Measurements from ENCODE around the gene PALMD.

Gene PALMD

DNA sequence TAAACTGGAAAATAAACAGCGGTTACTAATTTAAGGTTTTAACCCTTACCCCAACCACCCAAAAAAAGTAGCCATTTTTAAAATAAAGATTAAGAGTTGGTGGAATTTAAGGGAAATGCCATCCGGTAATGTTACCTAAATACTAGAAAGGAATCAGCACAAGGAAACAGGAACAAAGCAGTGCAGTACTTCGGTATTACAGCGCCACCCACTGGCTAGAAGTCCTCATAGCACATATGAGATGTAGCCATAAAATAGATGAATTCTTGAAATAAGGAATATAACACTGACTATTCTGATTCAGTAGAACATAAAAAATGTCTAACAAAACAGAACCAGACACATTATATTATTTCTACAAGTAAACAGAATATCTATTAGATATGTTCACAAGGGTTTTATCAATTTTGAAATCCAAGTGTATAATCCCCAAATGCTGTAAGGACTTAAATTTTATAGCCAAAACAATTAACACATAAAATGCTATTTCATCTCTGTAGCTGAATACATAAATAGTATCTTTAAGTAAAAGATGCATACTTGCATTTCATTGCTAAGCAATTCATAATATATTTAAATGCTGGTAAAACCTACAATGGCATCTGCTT, 61.7 kb downstream of the PALMD start:
- H3K36me3 ChIP-seq (ENCODE audit: control insufficient read depth, low read depth, low read length), result peaks cover 3% of the 10 kb centered on the region
- no peaks in the 10 kb centered on the region for H3K4me1 ChIP-seq (ENCODE audit: control insufficient read depth, low read depth, low read length)
- no peak overlapping the region for H3K27ac ChIP-seq (ENCODE audit: low read length)
- no peaks in the 10 kb centered on the region for H3K27me3 ChIP-seq (ENCODE audit: control insufficient read depth, insufficient read depth, low read length)
- no peak overlapping the region for H3K9ac ChIP-seq (ENCODE audit: low read length)
- no peaks in the 10 kb centered on the region for H3K9me3 ChIP-seq (ENCODE audit: control insufficient read depth, low read depth, low read length)
- H3K4me3 ChIP-seq (ENCODE audit: low read length), result no peak overlapping the region

GRCh38 chr1:99710994-99711393, 65.1 kb downstream of the PALMD start:
- Histone ChIP-seq H3K27ac (ENCODE audit: low read length) (no peak overlapping the region), H3K36me3 (ENCODE audit: control insufficient read depth, low read depth, low read length) (peaks cover 3% of the 10 kb centered on the region), H3K9me3 (ENCODE audit: control insufficient read depth, low read depth, low read length) (no peaks in the 10 kb centered on the region)

DNA sequence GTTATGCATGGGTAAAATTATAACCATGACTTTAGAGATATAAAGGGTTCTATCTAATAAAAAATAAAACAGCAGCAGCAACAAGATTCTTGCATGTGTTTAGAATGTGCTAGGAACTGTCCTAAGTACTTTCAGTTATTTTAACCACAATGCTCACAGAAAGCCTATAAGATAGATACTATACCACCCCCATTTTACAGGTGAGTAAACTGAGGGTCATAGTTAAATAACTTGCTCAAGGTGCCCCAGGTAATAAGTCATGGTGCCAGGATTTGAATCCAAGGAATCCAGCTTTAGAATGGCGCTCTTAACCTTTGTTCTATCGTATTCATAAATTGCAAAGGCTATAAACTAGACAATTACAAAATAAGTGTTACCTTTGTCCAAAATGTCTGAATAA, 67.1 kb downstream of the PALMD start:
- Histone ChIP-seq H3K9me3 (ENCODE audit: control insufficient read depth, low read depth, low read length) (no peaks in the 10 kb centered on the region), H3K27ac (ENCODE audit: low read length) (no peak overlapping the region), H3K4me1 (ENCODE audit: control insufficient read depth, low read depth, low read length) (no peaks in the 10 kb centered on the region), H3K27me3 (ENCODE audit: control insufficient read depth, insufficient read depth, low read length) (no peaks in the 10 kb centered on the region), H3K4me3 (ENCODE audit: low read length) (no peak overlapping the region), H3K36me3 (ENCODE audit: control insufficient read depth, low read depth, low read length) (peaks cover 3% of the 10 kb centered on the region), H3K9ac (ENCODE audit: low read length) (no peak overlapping the region)

More at GRCh38 chr1:99710994-99711393, 65.1 kb downstream of the PALMD start:
- Histone ChIP-seq H3K9ac (ENCODE audit: low read length) (no peak overlapping the region), H3K27me3 (ENCODE audit: control insufficient read depth, insufficient read depth, low read length) (no peaks in the 10 kb centered on the region), H3K4me1 (ENCODE audit: control insufficient read depth, low read depth, low read length) (no peaks in the 10 kb centered on the region), H3K4me3 (ENCODE audit: low read length) (no peak overlapping the region)

- Histone ChIP-seq H3K27ac (ENCODE audit: low read length) (no peak overlapping the region), H3K4me1 (ENCODE audit: control insufficient read depth, low read depth, low read length) (no peaks in the 10 kb centered on the region), H3K4me3 (ENCODE audit: low read length) (no peak overlapping the region), H3K9ac (ENCODE audit: low read length) (no peak overlapping the region), H3K9me3 (ENCODE audit: control insufficient read depth, low read depth, low read length) (no peaks in the 10 kb centered on the region), H3K27me3 (ENCODE audit: control insufficient read depth, insufficient read depth, low read length) (no peaks in the 10 kb centered on the region), H3K36me3 (ENCODE audit: control insufficient read depth, low read depth, low read length) (peaks cover under 1% of the 10 kb centered on the region)
Measured at GRCh38 chr1:99717005-99717404, 71.1 kb downstream of the PALMD start.

DNA sequence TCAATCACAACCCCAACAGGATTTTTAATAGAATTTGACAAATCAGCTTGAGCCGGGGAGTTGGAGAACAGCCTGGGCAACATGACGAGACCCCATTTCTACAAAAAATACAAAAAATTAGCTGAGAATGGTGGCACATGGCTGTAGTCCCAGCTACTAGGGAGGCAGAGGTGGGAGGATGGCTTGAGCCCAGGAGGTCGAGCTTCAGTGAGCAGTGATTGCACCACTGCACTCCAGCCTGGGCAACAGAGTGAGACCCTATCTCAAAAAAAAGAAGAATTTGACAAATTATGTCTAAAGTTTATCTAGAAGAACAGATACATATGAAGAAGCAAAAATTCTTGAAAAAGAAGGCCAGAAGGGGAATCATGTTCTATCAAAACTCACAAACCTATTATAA, 77.3 kb downstream of the PALMD start:
- Histone ChIP-seq H3K4me1 (ENCODE audit: control insufficient read depth, low read depth, low read length) (peaks cover 20% of the 10 kb centered on the region), H3K36me3 (ENCODE audit: control insufficient read depth, low read depth, low read length) (no peaks in the 10 kb centered on the region)

DNA sequence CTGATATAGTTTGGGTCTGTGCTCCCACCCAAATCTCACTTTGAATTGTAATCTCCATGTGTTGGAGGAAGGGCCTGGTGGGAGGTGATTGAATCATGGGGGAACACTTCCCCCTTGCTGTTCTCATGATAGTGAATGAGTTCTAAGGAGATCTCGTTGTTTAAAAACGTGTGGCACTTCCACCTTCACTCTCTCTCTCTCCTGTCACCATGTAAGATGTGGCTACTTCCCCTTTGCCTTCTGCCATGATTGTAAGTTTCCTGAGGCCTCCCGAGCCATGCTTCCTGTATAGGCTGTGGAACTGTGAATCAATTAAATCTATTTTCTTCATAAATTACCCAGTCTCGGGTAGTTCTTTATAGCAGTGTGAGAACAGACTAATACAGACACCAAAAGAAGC, 80.1 kb downstream of the PALMD start:
- Histone ChIP-seq H3K4me1 (ENCODE audit: control insufficient read depth, low read depth, low read length) (peaks cover 21% of the 10 kb centered on the region), H3K9me3 (ENCODE audit: control insufficient read depth, low read depth, low read length) (no peaks in the 10 kb centered on the region), H3K36me3 (ENCODE audit: control insufficient read depth, low read depth, low read length) (no peaks in the 10 kb centered on the region), H3K4me3 (ENCODE audit: low read length) (no peak overlapping the region), H3K9ac (ENCODE audit: low read length) (no peak overlapping the region), H3K27ac (ENCODE audit: low read length) (no peak overlapping the region), H3K27me3 (ENCODE audit: control insufficient read depth, insufficient read depth, low read length) (no peaks in the 10 kb centered on the region)

More for the DNA sequence above, 77.3 kb downstream of the PALMD start:
- Histone ChIP-seq H3K9ac (ENCODE audit: low read length) (no peak overlapping the region), H3K9me3 (ENCODE audit: control insufficient read depth, low read depth, low read length) (no peaks in the 10 kb centered on the region), H3K27me3 (ENCODE audit: control insufficient read depth, insufficient read depth, low read length) (no peaks in the 10 kb centered on the region), H3K27ac (ENCODE audit: low read length) (no peak overlapping the region), H3K4me3 (ENCODE audit: low read length) (no peak overlapping the region)

DNA sequence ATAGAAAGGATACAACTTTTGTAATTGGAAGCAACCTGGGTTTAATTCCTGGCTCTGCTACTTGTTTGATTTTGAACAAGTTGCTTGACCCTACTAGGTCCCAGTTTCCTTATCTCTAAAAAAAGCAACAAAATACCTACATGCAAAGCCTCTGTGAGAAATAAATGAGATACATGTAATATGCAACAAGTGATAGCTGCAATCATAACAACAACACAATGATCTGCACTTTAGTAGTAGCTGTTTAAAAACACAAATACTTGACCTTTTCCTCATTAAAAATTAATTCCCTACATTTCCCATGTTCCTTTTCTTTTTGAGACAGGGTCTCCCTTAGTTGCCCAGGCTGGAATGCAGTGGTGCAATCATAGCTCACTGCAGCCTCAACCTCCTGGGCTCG, 80.5 kb downstream of the PALMD start:
- Histone ChIP-seq H3K9me3 (ENCODE audit: control insufficient read depth, low read depth, low read length) (no peaks in the 10 kb centered on the region), H3K4me3 (ENCODE audit: low read length) (no peak overlapping the region), H3K36me3 (ENCODE audit: control insufficient read depth, low read depth, low read length) (no peaks in the 10 kb centered on the region), H3K4me1 (ENCODE audit: control insufficient read depth, low read depth, low read length) (peaks cover 21% of the 10 kb centered on the region), H3K9ac (ENCODE audit: low read length) (no peak overlapping the region), H3K27ac (ENCODE audit: low read length) (no peak overlapping the region), H3K27me3 (ENCODE audit: control insufficient read depth, insufficient read depth, low read length) (no peaks in the 10 kb centered on the region)

DNA sequence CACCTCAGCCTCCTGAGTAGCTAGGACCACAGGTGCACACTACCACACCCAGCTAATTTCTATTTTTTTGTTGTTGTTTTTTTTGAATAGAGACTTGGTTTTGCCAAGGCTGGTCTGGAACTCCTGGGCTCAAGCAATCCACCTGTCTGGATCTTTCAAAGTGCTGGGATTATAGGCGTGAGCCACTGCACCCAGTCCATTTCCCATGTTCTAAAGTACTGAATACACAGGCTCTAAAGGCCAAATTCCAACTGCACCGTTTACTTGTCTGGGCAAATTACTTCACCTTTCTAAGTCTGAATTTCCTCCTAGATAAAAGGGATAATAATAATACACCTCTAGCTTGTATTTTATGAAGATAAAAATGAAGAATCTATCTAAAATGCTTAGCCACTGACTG, 80.9 kb downstream of the PALMD start:
- Histone ChIP-seq H3K9ac (ENCODE audit: low read length) (no peak overlapping the region), H3K4me3 (ENCODE audit: low read length) (no peak overlapping the region), H3K9me3 (ENCODE audit: control insufficient read depth, low read depth, low read length) (no peaks in the 10 kb centered on the region), H3K36me3 (ENCODE audit: control insufficient read depth, low read depth, low read length) (no peaks in the 10 kb centered on the region), H3K4me1 (ENCODE audit: control insufficient read depth, low read depth, low read length) (peaks cover 21% of the 10 kb centered on the region), H3K27ac (ENCODE audit: low read length) (no peak overlapping the region), H3K27me3 (ENCODE audit: control insufficient read depth, insufficient read depth, low read length) (no peaks in the 10 kb centered on the region)

DNA sequence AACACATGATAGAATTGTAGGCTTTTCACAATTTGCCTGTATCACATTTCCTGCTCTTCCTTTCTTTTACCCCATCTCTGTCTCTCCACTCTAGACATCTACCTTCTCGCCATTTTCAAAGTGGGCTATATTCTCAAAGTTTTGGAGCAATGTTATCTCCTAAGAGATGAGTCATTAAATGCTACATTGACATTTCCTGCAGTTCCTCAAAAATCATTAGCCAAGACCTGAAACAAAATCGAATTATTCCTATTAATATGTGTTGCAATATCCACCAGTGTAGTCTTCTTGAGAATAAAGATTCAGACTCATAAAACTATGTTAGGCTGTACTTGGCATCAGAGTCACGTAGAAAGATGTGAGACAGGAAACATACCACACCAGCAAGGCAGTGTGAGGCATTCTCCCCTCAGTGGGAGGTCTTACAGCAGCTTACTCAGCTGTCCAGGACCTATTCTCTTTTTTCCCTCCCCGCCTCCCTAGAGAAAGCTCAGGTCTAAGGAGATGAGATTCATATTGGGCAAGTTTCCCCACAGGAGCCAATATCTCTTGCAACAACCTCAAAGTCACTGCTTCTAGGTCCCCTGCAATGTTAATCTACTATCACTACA, 81.8 kb downstream of the PALMD start:
- H3K4me3 ChIP-seq (ENCODE audit: low read length), result no peak overlapping the region
- H3K9me3 ChIP-seq (ENCODE audit: control insufficient read depth, low read depth, low read length), result no peaks in the 10 kb centered on the region
- H3K4me1 ChIP-seq (ENCODE audit: control insufficient read depth, low read depth, low read length), result peaks cover 21% of the 10 kb centered on the region
- no peaks in the 10 kb centered on the region for H3K27me3 ChIP-seq (ENCODE audit: control insufficient read depth, insufficient read depth, low read length)
- no peak overlapping the region for H3K27ac ChIP-seq (ENCODE audit: low read length)
- H3K9ac ChIP-seq (ENCODE audit: low read length), result no peak overlapping the region
- H3K36me3 ChIP-seq (ENCODE audit: control insufficient read depth, low read depth, low read length), result no peaks in the 10 kb centered on the region

DNA sequence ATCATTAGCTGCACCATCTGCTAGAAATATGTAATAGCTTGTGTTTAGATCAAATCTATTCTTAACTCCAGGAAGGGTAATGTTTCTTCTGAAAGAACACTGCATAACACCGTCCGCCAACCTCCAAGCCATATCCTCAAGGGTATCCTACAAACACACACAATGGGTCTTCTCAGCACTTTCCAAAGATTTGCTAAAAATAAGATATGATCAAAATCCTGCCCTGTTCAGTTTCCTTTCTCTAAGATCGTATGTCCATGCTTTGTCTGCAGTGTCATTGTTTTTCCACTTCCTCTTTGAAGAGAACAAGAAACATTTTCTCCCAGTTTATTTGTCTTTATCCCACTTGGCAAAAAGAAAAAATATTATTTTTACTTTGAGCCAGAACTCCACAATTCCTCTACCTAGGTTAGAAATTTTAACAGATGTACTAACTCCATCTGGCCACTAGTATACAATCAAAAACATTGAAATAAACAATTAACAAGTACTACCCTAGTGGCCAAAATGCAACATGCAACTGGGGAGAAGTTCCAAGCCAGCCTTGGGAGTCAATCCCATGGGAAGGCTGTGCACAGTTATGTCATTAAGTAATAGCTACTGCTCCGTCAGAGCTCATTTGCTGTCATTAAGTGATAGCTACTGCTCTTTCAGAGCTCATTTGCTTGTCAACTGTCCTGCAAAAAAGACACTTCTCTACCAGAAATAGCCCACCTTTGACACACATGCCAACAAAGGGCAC, 82.8 kb downstream of the PALMD start:
- H3K4me3 ChIP-seq (ENCODE audit: low read length), result no peak overlapping the region
- H3K9me3 ChIP-seq (ENCODE audit: control insufficient read depth, low read depth, low read length), result no peaks in the 10 kb centered on the region
- peaks cover 21% of the 10 kb centered on the region for H3K4me1 ChIP-seq (ENCODE audit: control insufficient read depth, low read depth, low read length)
- no peaks in the 10 kb centered on the region for H3K27me3 ChIP-seq (ENCODE audit: control insufficient read depth, insufficient read depth, low read length)
- no peak overlapping the region for H3K9ac ChIP-seq (ENCODE audit: low read length)
- no peak overlapping the region for H3K27ac ChIP-seq (ENCODE audit: low read length)
- no peaks in the 10 kb centered on the region for H3K36me3 ChIP-seq (ENCODE audit: control insufficient read depth, low read depth, low read length)

- Histone ChIP-seq H3K9ac (ENCODE audit: low read length) (no peak overlapping the region), H3K27ac (ENCODE audit: low read length) (no peak overlapping the region), H3K9me3 (ENCODE audit: control insufficient read depth, low read depth, low read length) (no peaks in the 10 kb centered on the region), H3K36me3 (ENCODE audit: control insufficient read depth, low read depth, low read length) (no peaks in the 10 kb centered on the region), H3K27me3 (ENCODE audit: control insufficient read depth, insufficient read depth, low read length) (no peaks in the 10 kb centered on the region), H3K4me3 (ENCODE audit: low read length) (no peak overlapping the region), H3K4me1 (ENCODE audit: control insufficient read depth, low read depth, low read length) (peaks cover 10% of the 10 kb centered on the region)
Measured at GRCh38 chr1:99731384-99731783, 85.5 kb downstream of the PALMD start.

DNA sequence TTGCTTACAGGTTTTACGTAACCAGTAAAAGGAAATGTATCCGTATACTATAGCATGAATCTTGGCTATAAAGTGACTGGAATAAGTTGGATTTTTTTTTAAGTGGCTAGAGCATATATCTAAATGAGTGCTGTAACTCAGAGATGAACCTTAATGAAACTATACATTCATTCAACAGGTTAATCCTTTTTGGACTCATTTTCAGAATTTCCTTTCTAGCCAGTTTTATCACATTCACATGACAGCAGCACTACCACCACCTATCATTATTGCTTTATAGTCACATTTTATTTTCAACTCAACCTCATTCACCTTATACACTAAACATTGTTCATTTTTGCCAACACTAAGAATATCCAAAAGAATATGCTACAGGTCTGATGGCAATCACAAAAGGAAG, 89.9 kb downstream of the PALMD start:
- no peak overlapping the region for H3K9ac ChIP-seq (ENCODE audit: low read length)
- no peaks in the 10 kb centered on the region for H3K27me3 ChIP-seq (ENCODE audit: control insufficient read depth, insufficient read depth, low read length)
- no peaks in the 10 kb centered on the region for H3K9me3 ChIP-seq (ENCODE audit: control insufficient read depth, low read depth, low read length)
- H3K27ac ChIP-seq (ENCODE audit: low read length), result no peak overlapping the region
- no peak overlapping the region for H3K4me3 ChIP-seq (ENCODE audit: low read length)
- no peaks in the 10 kb centered on the region for H3K4me1 ChIP-seq (ENCODE audit: control insufficient read depth, low read depth, low read length)
- peaks cover 5% of the 10 kb centered on the region for H3K36me3 ChIP-seq (ENCODE audit: control insufficient read depth, low read depth, low read length)
